ENCODE results near the gene ZC3H7B. TPM values are rescaled to one million over a fixed set of nuclear protein-coding genes. Genes with fewer than 3 reads are reported as not detected.
A peak's percentile ranks its signal among the peaks of the same experiment; 100 is the strongest.

ZC3H7B gene
- total and polyA plus RNA-seq, 2 donors (not counting 3 experiments of a cell fraction or from before 2014, with no cell fraction given) = 66.8 to 95.9 TPM

DNA sequence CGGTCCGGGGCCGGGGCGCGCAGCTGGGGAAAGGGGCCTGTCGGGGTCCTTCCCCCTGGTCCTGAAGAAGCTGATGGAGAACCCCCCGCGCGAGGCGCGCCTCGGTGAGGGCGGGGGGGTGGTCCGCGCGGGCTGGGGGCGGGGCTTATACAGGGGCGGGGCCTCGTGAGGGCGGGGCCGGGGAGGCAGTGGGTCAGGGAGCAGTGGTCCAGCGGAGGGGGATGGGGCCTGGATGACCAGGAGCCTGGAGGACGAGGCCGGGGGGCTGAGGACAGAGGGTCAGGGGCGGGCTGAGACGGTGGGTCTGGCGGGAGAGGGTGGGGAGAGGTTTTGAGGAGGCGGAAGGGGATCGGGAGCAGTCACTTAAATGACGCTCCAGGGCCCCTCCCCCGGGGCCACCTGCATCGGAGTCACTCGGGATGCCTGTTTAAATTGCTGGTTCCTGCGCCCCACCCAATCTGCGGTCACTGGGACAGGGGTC, 80.8 kb downstream of the ZC3H7B start:
- Histone ChIP-seq H3K9ac (replicated peaks; ENCODE audit: extremely low read depth, insufficient read depth, low read length) (peak overlapping the region; percentile 64), H3K27ac (ENCODE audit: insufficient read depth, low read depth, low read length) (peak overlapping the region; percentile 79), H3K9me1 (replicated peaks; ENCODE audit: control insufficient read depth, extremely low read depth, insufficient read depth, low read length) (no peaks in the 10 kb centered on the region), H3K4me1 (ENCODE audit: control insufficient read depth, extremely low read depth, insufficient read depth, low read length) (peaks cover 11% of the 10 kb centered on the region), H3K36me3 (ENCODE audit: control insufficient read depth in 2 of 2, extremely low read depth in 1 of 2, insufficient read depth in 2 of 2, low read length in 2 of 2) (no peaks in the 10 kb centered on the region), H4K20me1 (replicated peaks; ENCODE audit: control insufficient read depth, extremely low read depth, insufficient read depth, low read length) (no peaks in the 10 kb centered on the region), H3K4me3 (replicated peaks in 1 of 3; ENCODE audit: insufficient read depth in 1 of 3, low read depth in 1 of 3, low read length in 3 of 3) (peak overlapping the region; percentile 51 to 66 (median 66)), H3K9me3 (replicated peaks; ENCODE audit: control insufficient read depth, insufficient read depth, low read length) (no peaks in the 10 kb centered on the region), H3K27me3 (ENCODE audit: control insufficient read depth in 2 of 2, insufficient read depth in 2 of 2, low read length in 2 of 2) (peaks cover 0 to 3% of the 10 kb centered on the region in 2 experiments), H3K79me2 (ENCODE audit: control insufficient read depth, insufficient read depth, low read length) (no peaks in the 10 kb centered on the region), H2AFZ (ENCODE audit: low read depth, low read length) (peak overlapping the region; percentile 95), H3K4me2 (ENCODE audit: insufficient read depth, low read length) (peak overlapping the region; percentile 77)
- intact Hi-C loops (cut with micrococcal nuclease) (loop anchor here (5.0 kb wide), 2 partner anchors 95 to 185 kb away; partner anchors contain the start of gene RANGAP1), dilution Hi-C loops (cut with MboI; ENCODE audit: extremely low pct_ligation_motif_present, low sequenced_read_pairs) (no loop called here)
- TF ChIP-seq, protein P1, sequence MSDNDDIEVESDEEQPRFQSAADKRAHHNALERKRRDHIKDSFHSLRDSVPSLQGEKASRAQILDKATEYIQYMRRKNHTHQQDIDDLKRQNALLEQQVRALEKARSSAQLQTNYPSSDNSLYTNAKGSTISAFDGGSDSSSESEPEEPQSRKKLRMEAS (IDR thresholded peaks at IDR 0.05; ENCODE audit: insufficient read depth, insufficient read length) = no peak
- no peak for TF ChIP-seq MYC (IDR thresholded peaks at IDR 0.05; ENCODE audit: low read depth, low read length)
- TF ChIP-seq, protein P2, sequence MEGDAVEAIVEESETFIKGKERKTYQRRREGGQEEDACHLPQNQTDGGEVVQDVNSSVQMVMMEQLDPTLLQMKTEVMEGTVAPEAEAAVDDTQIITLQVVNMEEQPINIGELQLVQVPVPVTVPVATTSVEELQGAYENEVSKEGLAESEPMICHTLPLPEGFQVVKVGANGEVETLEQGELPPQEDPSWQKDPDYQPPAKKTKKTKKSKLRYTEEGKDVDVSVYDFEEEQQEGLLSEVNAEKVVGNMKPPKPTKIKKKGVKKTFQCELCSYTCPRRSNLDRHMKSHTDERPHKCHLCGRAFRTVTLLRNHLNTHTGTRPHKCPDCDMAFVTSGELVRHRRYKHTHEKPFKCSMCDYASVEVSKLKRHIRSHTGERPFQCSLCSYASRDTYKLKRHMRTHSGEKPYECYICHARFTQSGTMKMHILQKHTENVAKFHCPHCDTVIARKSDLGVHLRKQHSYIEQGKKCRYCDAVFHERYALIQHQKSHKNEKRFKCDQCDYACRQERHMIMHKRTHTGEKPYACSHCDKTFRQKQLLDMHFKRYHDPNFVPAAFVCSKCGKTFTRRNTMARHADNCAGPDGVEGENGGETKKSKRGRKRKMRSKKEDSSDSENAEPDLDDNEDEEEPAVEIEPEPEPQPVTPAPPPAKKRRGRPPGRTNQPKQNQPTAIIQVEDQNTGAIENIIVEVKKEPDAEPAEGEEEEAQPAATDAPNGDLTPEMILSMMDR (IDR thresholded peaks at IDR 0.05; ENCODE audit: extremely low read depth in 1 of 2, insufficient read depth in 1 of 2, low read depth in 1 of 2, low read length in 2 of 2) = no peak
- no peak for TF ChIP-seq JUN (IDR thresholded peaks at IDR 0.05; ENCODE audit: borderline replicate concordance, insufficient read depth, insufficient read length, low read depth)
- TF ChIP-seq GATA2 (IDR thresholded peaks at IDR 0.05; ENCODE audit: insufficient read depth, insufficient read length, low read depth, low read length) = no peak
- TF ChIP-seq POLR2A (IDR thresholded peaks at IDR 0.05; ENCODE audit: low read depth, low read length) = no peak
- no peak for TF ChIP-seq POLR2AphosphoS5 (IDR thresholded peaks at IDR 0.05; ENCODE audit: insufficient read depth, low read depth, low read length)
- no peak for TF ChIP-seq FOS (IDR thresholded peaks at IDR 0.05; ENCODE audit: borderline replicate concordance, insufficient read depth, low read length)
- TF ChIP-seq EZH2 (IDR thresholded peaks at IDR 0.05; ENCODE audit: borderline replicate concordance, low read depth, low read length, severe bottlenecking) = no peak
- DNase-seq (ENCODE audit: low read depth, low spot score) = no peak
- POLR2A ChIA-PET = interaction anchor here (1.2 to 2.1 kb wide), 3 partner anchors 15 to 87 kb away, joined by 4 to 25 read pairs (median 11); partner anchors contain the start of genes ACO2, PHF5A and TOB2
- CTCF ChIA-PET = interaction anchor here (0.6 to 3.3 kb wide), 11 partner anchors 10 to 459 kb away, joined by 3 to 20 read pairs (median 5); partner anchors contain the start of gene POLR3H
- no peak for FAIRE-seq
- no TSS peak for BruUV-seq (replicated peaks)

Measured in endothelial cell of umbilical vein (primary cell).